ENCODE measurements around the gene TRMT112. TPM values are rescaled to one million over a fixed set of nuclear protein-coding genes. Genes with fewer than 3 reads are reported as not detected.
"Not testable (repeated sequence)": the region's sequence is repeated elsewhere in the genome, so short reads cannot be mapped to it uniquely, and the experiment has no call there.

Gene TRMT112
- total RNA-seq, 8 experiments from 2014 or later: 169 to 349 (median 254) TPM

GRCh38 chr11:64334764-64335735 lies 17.7 kb upstream of the TRMT112 start:
- WGBS, 10 experiments: 0 to 100% (median 49%) methylated on average over 1 to 9 of the region's 13 CpGs; no CpG with 5 or more reads in 2 of the 10 experiments
- no peak overlapping the region for H3K4me3 ChIP-seq
- in situ Hi-C loops (cut with MboI; ENCODE audit: low pct_unique_long_range_greater_than_20kb in 2 of 9, low sequenced_read_pairs in 9 of 9, unreplicated experiment in 9 of 9): no loop called here
- ATAC-seq (replicated peaks in 6 of 8): peak; percentile 83 to 99 (median 98)
- H3K27ac ChIP-seq: peak overlapping the region in 1 of 2 donors; percentile 8
- H3K4me1 ChIP-seq (replicated peaks in 1 of 2): peaks cover 8% of the 10 kb centered on the region in 2 donors

- in situ Hi-C loops (cut with MboI; ENCODE audit: low pct_unique_long_range_greater_than_20kb in 2 of 9, low sequenced_read_pairs in 9 of 9, unreplicated experiment in 9 of 9): no loop called here
- no peak for ATAC-seq (replicated peaks in 6 of 8)
- Histone ChIP-seq H3K4me1 (replicated peaks in 1 of 2) (peaks cover 8% of the 10 kb centered on the region in 2 donors), H3K27ac (no peak overlapping the region), H3K4me3 (no peak overlapping the region)
- 28 to 100% (median 83%) methylated on average over 2 to 7 of the region's 8 CpGs; no CpG with 5 or more reads in 3 of the 10 experiments for WGBS, 10 experiments
These were observed 16.2 kb upstream of the TRMT112 start for GRCh38 chr11:64333556-64333955.

GRCh38 chr11:64331569-64332371 lies 14.4 kb upstream of the TRMT112 start:
- WGBS, 10 experiments: 6 to 86% (median 42%) methylated on average over 1 to 12 of the region's 20 CpGs; no CpG with 5 or more reads in 2 of the 10 experiments
- peaks cover 8% of the 10 kb centered on the region in 2 donors for H3K4me1 ChIP-seq (replicated peaks in 1 of 2)
- no peak overlapping the region for H3K4me3 ChIP-seq
- peak in 6 of 8 experiments; percentile 4 to 86 (median 54) for ATAC-seq (replicated peaks in 6 of 8)
- no peak overlapping the region for H3K27ac ChIP-seq
- in situ Hi-C loops (cut with MboI; ENCODE audit: low pct_unique_long_range_greater_than_20kb in 2 of 9, low sequenced_read_pairs in 9 of 9, unreplicated experiment in 9 of 9): no loop called here

- no peak for ATAC-seq (replicated peaks in 6 of 8)
- Histone ChIP-seq H3K4me1 (replicated peaks in 1 of 2) (peaks cover 8% of the 10 kb centered on the region in 2 donors), H3K4me3 (no peak overlapping the region), H3K27ac (no peak overlapping the region)
- in situ Hi-C loops (cut with MboI; ENCODE audit: low pct_unique_long_range_greater_than_20kb in 2 of 9, low sequenced_read_pairs in 9 of 9, unreplicated experiment in 9 of 9): no loop called here
- WGBS, 10 experiments: 24 to 100% (median 100%) methylated on average over 1 to 3 of the region's 11 CpGs; no CpG with 5 or more reads in 4 of the 10 experiments
These were observed 13.5 kb upstream of the TRMT112 start for GRCh38 chr11:64330888-64331287.

GRCh38 chr11:64327993-64328392 lies 10.6 kb upstream of the TRMT112 start:
- ATAC-seq (replicated peaks in 6 of 8): no peak
- in situ Hi-C loops (cut with MboI; ENCODE audit: low pct_unique_long_range_greater_than_20kb in 2 of 9, low sequenced_read_pairs in 9 of 9, unreplicated experiment in 9 of 9): no loop called here
- H3K4me3 ChIP-seq: no peak overlapping the region
- no peak overlapping the region for H3K27ac ChIP-seq
- no peaks in the 10 kb centered on the region for H3K4me1 ChIP-seq (replicated peaks in 1 of 2)
- WGBS, 10 experiments: 63 to 100% (median 100%) methylated on average over 1 to 3 of the region's 3 CpGs; no CpG with 5 or more reads in 3 of the 10 experiments

- no peak for ATAC-seq (replicated peaks in 6 of 8)
- in situ Hi-C loops (cut with MboI; ENCODE audit: low pct_unique_long_range_greater_than_20kb in 2 of 9, low sequenced_read_pairs in 9 of 9, unreplicated experiment in 9 of 9): no loop called here
- no peaks in the 10 kb centered on the region for H3K4me1 ChIP-seq (replicated peaks in 1 of 2)
- no peak overlapping the region for H3K4me3 ChIP-seq
- WGBS, 10 experiments: 88 to 100% (median 98%) methylated on average over 1 to 2 of the region's 2 CpGs; no CpG with 5 or more reads in 4 of the 10 experiments
- H3K27ac ChIP-seq: no peak overlapping the region
These were observed 10.0 kb upstream of the TRMT112 start for GRCh38 chr11:64327375-64327774.

GRCh38 chr11:64324692-64325469 lies 7.5 kb upstream of the TRMT112 start:
- no peak overlapping the region for H3K4me3 ChIP-seq
- no peaks in the 10 kb centered on the region for H3K4me1 ChIP-seq (replicated peaks in 1 of 2)
- ATAC-seq (replicated peaks in 6 of 8): peak in 4 of 8 experiments; percentile 2 to 34 (median 4)
- WGBS, 10 experiments: 71 to 92% (median 86%) methylated on average over 2 to 9 of the region's 11 CpGs; no CpG with 5 or more reads in 1 of the 10 experiments
- in situ Hi-C loops (cut with MboI; ENCODE audit: low pct_unique_long_range_greater_than_20kb in 2 of 9, low sequenced_read_pairs in 9 of 9, unreplicated experiment in 9 of 9): no loop called here
- no peak overlapping the region for H3K27ac ChIP-seq

GRCh38 chr11:64323984-64324383 lies 6.6 kb upstream of the TRMT112 start:
- H3K27ac ChIP-seq; H3K4me1 ChIP-seq (replicated peaks in 1 of 2); H3K4me3 ChIP-seq; in situ Hi-C loops (cut with MboI; ENCODE audit: low pct_unique_long_range_greater_than_20kb in 2 of 9, low sequenced_read_pairs in 9 of 9, unreplicated experiment in 9 of 9): not testable (repeated sequence)
- ATAC-seq (replicated peaks in 6 of 8): peak in 2 of 8 experiments; percentile 7 to 11
- WGBS, 10 experiments: 100% methylated on average over 3 of the region's 4 CpGs; no CpG with 5 or more reads in 9 of the 10 experiments

- peaks cover 6 to 7% of the 10 kb centered on the region in 2 donors for H3K4me1 ChIP-seq (replicated peaks in 1 of 2)
- H3K4me3 ChIP-seq: no peak overlapping the region
- in situ Hi-C loops (cut with MboI; ENCODE audit: low pct_unique_long_range_greater_than_20kb in 2 of 9, low sequenced_read_pairs in 9 of 9, unreplicated experiment in 9 of 9): no loop called here
- peak in 2 of 8 experiments; percentile 1 to 5 for ATAC-seq (replicated peaks in 6 of 8)
- 33 to 50% (median 40%) methylated on average over 1 to 2 of the region's 5 CpGs; no CpG with 5 or more reads in 7 of the 10 experiments for WGBS, 10 experiments
- no peak overlapping the region for H3K27ac ChIP-seq
These were observed 6.0 kb upstream of the TRMT112 start for GRCh38 chr11:64323373-64323772.

- in situ Hi-C loops (cut with MboI; ENCODE audit: low pct_unique_long_range_greater_than_20kb in 2 of 9, low sequenced_read_pairs in 9 of 9, unreplicated experiment in 9 of 9): no loop called here
- 64% methylated on average over 5 of the region's 7 CpGs; no CpG with 5 or more reads in 9 of the 10 experiments for WGBS, 10 experiments
These were observed 5.5 kb upstream of the TRMT112 start for GRCh38 chr11:64322925-64323260.

GRCh38 chr11:64321533-64321932 lies 4.2 kb upstream of the TRMT112 start:
- Histone ChIP-seq H3K27ac (no peak overlapping the region), H3K4me3 (no peak overlapping the region), H3K4me1 (replicated peaks in 1 of 2) (peaks cover 9% of the 10 kb centered on the region in 2 donors)
- in situ Hi-C loops (cut with MboI; ENCODE audit: low pct_unique_long_range_greater_than_20kb in 2 of 9, low sequenced_read_pairs in 9 of 9, unreplicated experiment in 9 of 9): no loop called here
- no peak for ATAC-seq (replicated peaks in 6 of 8)
- WGBS, 10 experiments: 80 to 100% (median 100%) methylated on average over 1 to 4 of the region's 5 CpGs; no CpG with 5 or more reads in 5 of the 10 experiments

More at GRCh38 chr11:64322925-64323260, 5.5 kb upstream of the TRMT112 start:
- Histone ChIP-seq H3K4me1 (replicated peaks in 1 of 2) (peaks cover 6 to 7% of the 10 kb centered on the region in 2 donors), H3K4me3 (no peak overlapping the region), H3K27ac (no peak overlapping the region)
- no peak for ATAC-seq (replicated peaks in 6 of 8)

GRCh38 chr11:64321026-64321425 lies 3.7 kb upstream of the TRMT112 start:
- no peak for ATAC-seq (replicated peaks in 6 of 8)
- in situ Hi-C loops (cut with MboI; ENCODE audit: low pct_unique_long_range_greater_than_20kb in 2 of 9, low sequenced_read_pairs in 9 of 9, unreplicated experiment in 9 of 9): no loop called here
- Histone ChIP-seq H3K27ac (no peak overlapping the region), H3K4me1 (replicated peaks in 1 of 2) (peaks cover 11 to 12% of the 10 kb centered on the region in 2 donors), H3K4me3 (no peak overlapping the region)
- WGBS, 10 experiments: 80 to 95% (median 92%) methylated on average over 1 to 3 of the region's 5 CpGs; no CpG with 5 or more reads in 6 of the 10 experiments

All from motor neuron (in vitro differentiated cells).